Measurements from ENCODE around the gene BCL11B. TPM values are rescaled to one million over a fixed set of nuclear protein-coding genes. Genes with fewer than 3 reads are reported as not detected.

BCL11B gene
- total RNA-seq, 1 experiment from 2014 or later: 80.6 TPM

GRCh38 chr14:99123208-99123870 lies 148.7 kb downstream of the BCL11B start:
- ChIA-PET CTCF (no interaction called here), POLR2A (ENCODE audit: low non-redundant PET) (no interaction called here)
- BruUV-seq (replicated peaks): no TSS peak
- H3K4me3 ChIP-seq (ENCODE audit: low read depth, low read length, poor library complexity, severe bottlenecking): no peak overlapping the region
- intact Hi-C loops (cut with micrococcal nuclease; ENCODE audit: unreplicated experiment): no loop called here
- no peaks in the 10 kb centered on the region for H3K27me3 ChIP-seq (replicated peaks; ENCODE audit: insufficient read depth, low read depth, low read length, poor library complexity)
- DNase-seq (ENCODE audit: low spot score): no peak
- TF ChIP-seq CTCF (conservative IDR thresholded peaks at IDR 0.05; ENCODE audit: low read depth, low read length) (no peak), EZH2 (IDR thresholded peaks at IDR 0.05; ENCODE audit: borderline replicate concordance, low read depth, low read length, poor library complexity, severe bottlenecking) (no peak)
- no peaks in the 10 kb centered on the region for H3K9me3 ChIP-seq (ENCODE audit: low read depth, low read length, poor library complexity, severe bottlenecking)
- no peaks in the 10 kb centered on the region for H3K4me1 ChIP-seq (ENCODE audit: insufficient read depth, low read length, poor library complexity, severe bottlenecking)
- H3K36me3 ChIP-seq (ENCODE audit: insufficient read depth, low read length, poor library complexity, severe bottlenecking): no peaks in the 10 kb centered on the region
- H3K27ac ChIP-seq (ENCODE audit: low read depth, low read length, poor library complexity, severe bottlenecking): no peak overlapping the region

- no peaks in the 10 kb centered on the region for H3K9me3 ChIP-seq (ENCODE audit: low read depth, low read length, poor library complexity, severe bottlenecking)
- POLR2A ChIA-PET (ENCODE audit: low non-redundant PET): interaction anchor here (0.6 kb wide), 1 partner anchor 92 kb away, joined by 3 read pairs; no protein-coding TSS in a partner anchor
- BruUV-seq (replicated peaks): no TSS peak
Observed at GRCh38 chr14:99122521-99123125, 149.4 kb downstream of the BCL11B start.

GRCh38 chr14:99121319-99121875 lies 150.6 kb downstream of the BCL11B start:
- Histone ChIP-seq H3K27ac (ENCODE audit: low read depth, low read length, poor library complexity, severe bottlenecking) (no peak overlapping the region), H3K4me3 (ENCODE audit: low read depth, low read length, poor library complexity, severe bottlenecking) (no peak overlapping the region), H3K27me3 (replicated peaks; ENCODE audit: insufficient read depth, low read depth, low read length, poor library complexity) (no peaks in the 10 kb centered on the region), H3K36me3 (ENCODE audit: insufficient read depth, low read length, poor library complexity, severe bottlenecking) (no peaks in the 10 kb centered on the region), H3K4me1 (ENCODE audit: insufficient read depth, low read length, poor library complexity, severe bottlenecking) (no peaks in the 10 kb centered on the region), H3K9me3 (ENCODE audit: low read depth, low read length, poor library complexity, severe bottlenecking) (no peaks in the 10 kb centered on the region)
- TF ChIP-seq CTCF (conservative IDR thresholded peaks at IDR 0.05; ENCODE audit: low read depth, low read length) (no peak), EZH2 (IDR thresholded peaks at IDR 0.05; ENCODE audit: borderline replicate concordance, low read depth, low read length, poor library complexity, severe bottlenecking) (no peak)
- no peak for DNase-seq (ENCODE audit: low spot score)
- ChIA-PET POLR2A (ENCODE audit: low non-redundant PET) (no interaction called here), CTCF (no interaction called here)
- no TSS peak for BruUV-seq (replicated peaks)
- intact Hi-C loops (cut with micrococcal nuclease; ENCODE audit: unreplicated experiment): no loop called here

More at GRCh38 chr14:99122521-99123125, 149.4 kb downstream of the BCL11B start:
- Histone ChIP-seq H3K27ac (ENCODE audit: low read depth, low read length, poor library complexity, severe bottlenecking) (no peak overlapping the region), H3K4me1 (ENCODE audit: insufficient read depth, low read length, poor library complexity, severe bottlenecking) (no peaks in the 10 kb centered on the region), H3K36me3 (ENCODE audit: insufficient read depth, low read length, poor library complexity, severe bottlenecking) (no peaks in the 10 kb centered on the region), H3K27me3 (replicated peaks; ENCODE audit: insufficient read depth, low read depth, low read length, poor library complexity) (no peaks in the 10 kb centered on the region), H3K4me3 (ENCODE audit: low read depth, low read length, poor library complexity, severe bottlenecking) (no peak overlapping the region)
- CTCF ChIA-PET: no interaction called here
- 0 out of 2 replicates have a peak, but pooled peaks have one; percentile 11 for TF ChIP-seq CTCF (conservative IDR thresholded peaks at IDR 0.05; ENCODE audit: low read depth, low read length)
- no peak for TF ChIP-seq EZH2 (IDR thresholded peaks at IDR 0.05; ENCODE audit: borderline replicate concordance, low read depth, low read length, poor library complexity, severe bottlenecking)
- DNase-seq (ENCODE audit: low spot score): no peak
- intact Hi-C loops (cut with micrococcal nuclease; ENCODE audit: unreplicated experiment): no loop called here

All from A673 (cell line).